Measurements from ENCODE around the gene ALG5. TPM values are rescaled to one million over a fixed set of nuclear protein-coding genes. Genes with fewer than 3 reads are reported as not detected.
A peak's percentile ranks its signal among the peaks of the same experiment; 100 is the strongest.

Gene ALG5
- polyA plus RNA-seq (2013, experiment 1 of 2): 52.4 TPM
- 53.9 TPM for polyA plus RNA-seq (2013, experiment 2 of 2)

DNA sequence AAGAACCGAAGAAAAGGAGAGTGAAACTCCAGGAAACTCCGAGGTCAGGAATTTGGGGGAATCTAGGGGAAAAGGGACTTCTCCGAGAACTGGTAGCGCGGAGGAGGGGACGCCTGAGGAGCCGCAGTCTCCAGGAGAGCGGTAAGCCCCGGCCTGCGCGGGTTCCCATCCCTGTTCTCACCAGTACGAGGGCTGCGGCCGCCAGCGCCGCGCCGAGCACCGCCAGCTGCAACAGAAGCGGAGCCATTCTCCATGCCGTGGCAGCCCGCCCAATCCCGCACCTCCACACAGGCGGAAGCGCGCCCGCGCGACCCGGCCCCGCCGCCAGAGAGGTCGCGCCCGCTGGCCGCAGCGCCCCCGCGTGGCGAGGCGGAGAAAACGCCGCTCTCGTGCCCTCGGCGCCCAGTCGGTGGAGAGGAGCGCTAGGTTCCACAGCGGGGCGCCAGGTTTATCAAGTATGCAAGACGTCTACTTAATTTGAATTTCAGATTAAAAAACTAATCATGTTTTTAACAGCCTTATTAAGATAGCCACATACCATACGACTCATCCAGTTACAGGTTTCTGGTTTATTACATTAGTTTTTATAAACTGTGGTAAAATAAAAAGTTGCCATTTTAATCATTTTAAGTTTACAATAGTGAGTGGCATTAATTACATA, at the start of gene ALG5:
Gene ALG5 (minus strand): TSS at position 287 of the 661 bp plus-strand sequence. CDS start 40 bp downstream, at position 247.
- peaks cover 32% of the 10 kb centered on the region for H3K36me3 ChIP-seq (ENCODE audit: control insufficient read depth, insufficient read depth, low read length)
- peak within 1 kb of the TSS; percentile 100 for H3K27ac ChIP-seq (ENCODE audit: low read depth, low read length, severe bottlenecking)
- peak within 1 kb of the TSS; percentile 96 for H3K4me3 ChIP-seq (ENCODE audit: extremely low read depth, insufficient read depth, low read length, poor library complexity, severe bottlenecking)
- 0 to 1% methylated on average over 28 to 38 of the region's 52 CpGs for WGBS, 2 experiments (ENCODE audit: insufficient coverage in 2 of 2)
- H3K4me1 ChIP-seq (ENCODE audit: control insufficient read depth, insufficient read depth, low read length, poor library complexity, severe bottlenecking): peaks cover 10% of the 10 kb centered on the region
- no peaks in the 10 kb centered on the region for H3K9me3 ChIP-seq (ENCODE audit: control insufficient read depth, low read length)

GRCh38 chr13:37047846-37048245, 48.7 kb upstream of the ALG5 start:
- Histone ChIP-seq H3K9me3 (ENCODE audit: control insufficient read depth, low read length) (no peaks in the 10 kb centered on the region), H3K36me3 (ENCODE audit: control insufficient read depth, insufficient read depth, low read length) (peaks cover 32% of the 10 kb centered on the region), H3K4me1 (ENCODE audit: control insufficient read depth, insufficient read depth, low read length, poor library complexity, severe bottlenecking) (no peaks in the 10 kb centered on the region), H3K27ac (ENCODE audit: low read depth, low read length, severe bottlenecking) (no peak overlapping the region), H3K4me3 (ENCODE audit: extremely low read depth, insufficient read depth, low read length, poor library complexity, severe bottlenecking) (no peak overlapping the region)
- no CpG with 5 or more reads among the region's 3 CpGs for WGBS, 2 experiments (ENCODE audit: insufficient coverage in 2 of 2)

GRCh38 chr13:37047032-37047431, 47.9 kb upstream of the ALG5 start:
- peaks cover 40% of the 10 kb centered on the region for H3K36me3 ChIP-seq (ENCODE audit: control insufficient read depth, insufficient read depth, low read length)
- H3K4me1 ChIP-seq (ENCODE audit: control insufficient read depth, insufficient read depth, low read length, poor library complexity, severe bottlenecking): no peaks in the 10 kb centered on the region
- 88% methylated on average over 1 of the region's 2 CpGs; no CpG with 5 or more reads in 1 of the 2 experiments for WGBS, 2 experiments (ENCODE audit: insufficient coverage in 2 of 2)
- H3K9me3 ChIP-seq (ENCODE audit: control insufficient read depth, low read length): no peaks in the 10 kb centered on the region
- no peak overlapping the region for H3K4me3 ChIP-seq (ENCODE audit: extremely low read depth, insufficient read depth, low read length, poor library complexity, severe bottlenecking)
- H3K27ac ChIP-seq (ENCODE audit: low read depth, low read length, severe bottlenecking): no peak overlapping the region

DNA sequence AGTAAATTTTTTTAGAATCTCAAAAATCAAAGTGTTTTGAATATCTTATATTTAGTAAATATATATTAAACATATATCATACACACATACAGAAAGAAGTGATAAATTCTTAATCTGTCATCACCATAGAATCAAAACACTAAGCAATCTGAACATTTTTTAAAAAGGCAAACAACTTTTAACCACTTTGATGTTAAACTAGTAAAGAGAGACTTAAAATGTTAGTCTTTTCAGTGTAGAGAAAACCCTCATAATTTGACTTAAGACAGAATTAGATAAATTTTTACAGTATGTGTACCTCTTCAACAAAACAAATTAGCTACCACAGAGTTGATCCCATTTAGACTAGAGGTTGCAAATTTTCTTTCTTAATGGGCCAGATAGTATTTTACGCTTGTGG, 46.9 kb upstream of the ALG5 start:
- Histone ChIP-seq H3K4me3 (ENCODE audit: extremely low read depth, insufficient read depth, low read length, poor library complexity, severe bottlenecking) (no peak overlapping the region), H3K36me3 (ENCODE audit: control insufficient read depth, insufficient read depth, low read length) (peaks cover 50% of the 10 kb centered on the region), H3K27ac (ENCODE audit: low read depth, low read length, severe bottlenecking) (no peak overlapping the region), H3K4me1 (ENCODE audit: control insufficient read depth, insufficient read depth, low read length, poor library complexity, severe bottlenecking) (no peaks in the 10 kb centered on the region), H3K9me3 (ENCODE audit: control insufficient read depth, low read length) (no peaks in the 10 kb centered on the region)
- WGBS, 2 experiments (ENCODE audit: insufficient coverage in 2 of 2): no CpG with 5 or more reads among the region's 1 CpG

GRCh38 chr13:37040789-37041188, 41.6 kb upstream of the ALG5 start:
- Histone ChIP-seq H3K4me1 (ENCODE audit: control insufficient read depth, insufficient read depth, low read length, poor library complexity, severe bottlenecking) (no peaks in the 10 kb centered on the region), H3K9me3 (ENCODE audit: control insufficient read depth, low read length) (no peaks in the 10 kb centered on the region), H3K4me3 (ENCODE audit: extremely low read depth, insufficient read depth, low read length, poor library complexity, severe bottlenecking) (no peak overlapping the region), H3K36me3 (ENCODE audit: control insufficient read depth, insufficient read depth, low read length) (peaks cover 76% of the 10 kb centered on the region), H3K27ac (ENCODE audit: low read depth, low read length, severe bottlenecking) (no peak overlapping the region)

DNA sequence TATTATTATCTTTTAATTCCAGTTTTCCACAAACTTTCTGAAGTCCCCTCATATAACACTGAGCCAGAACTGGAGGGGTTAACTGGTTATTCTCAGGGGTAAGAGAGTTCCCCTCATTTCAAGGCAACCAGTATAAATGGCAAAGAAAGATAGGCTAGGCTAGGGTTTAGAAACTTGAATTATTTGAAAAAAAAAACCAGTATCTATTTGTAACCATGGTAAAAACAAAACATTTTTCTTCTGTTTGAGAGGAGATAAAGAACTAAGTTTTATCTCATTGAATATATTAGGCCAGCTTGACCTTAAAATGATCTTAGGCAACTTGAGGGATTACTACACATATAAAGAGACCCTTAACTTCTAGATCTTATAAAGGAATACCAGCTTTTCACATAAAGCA, 40.8 kb upstream of the ALG5 start:
- no peak overlapping the region for H3K4me3 ChIP-seq (ENCODE audit: extremely low read depth, insufficient read depth, low read length, poor library complexity, severe bottlenecking)
- H3K27ac ChIP-seq (ENCODE audit: low read depth, low read length, severe bottlenecking): no peak overlapping the region
- peaks cover 3% of the 10 kb centered on the region for H3K9me3 ChIP-seq (ENCODE audit: control insufficient read depth, low read length)
- no peaks in the 10 kb centered on the region for H3K4me1 ChIP-seq (ENCODE audit: control insufficient read depth, insufficient read depth, low read length, poor library complexity, severe bottlenecking)
- peaks cover 85% of the 10 kb centered on the region for H3K36me3 ChIP-seq (ENCODE audit: control insufficient read depth, insufficient read depth, low read length)

- H3K36me3 ChIP-seq (ENCODE audit: control insufficient read depth, insufficient read depth, low read length): peaks cover 85% of the 10 kb centered on the region
These were observed 38.1 kb upstream of the ALG5 start for GRCh38 chr13:37037241-37037640.

DNA sequence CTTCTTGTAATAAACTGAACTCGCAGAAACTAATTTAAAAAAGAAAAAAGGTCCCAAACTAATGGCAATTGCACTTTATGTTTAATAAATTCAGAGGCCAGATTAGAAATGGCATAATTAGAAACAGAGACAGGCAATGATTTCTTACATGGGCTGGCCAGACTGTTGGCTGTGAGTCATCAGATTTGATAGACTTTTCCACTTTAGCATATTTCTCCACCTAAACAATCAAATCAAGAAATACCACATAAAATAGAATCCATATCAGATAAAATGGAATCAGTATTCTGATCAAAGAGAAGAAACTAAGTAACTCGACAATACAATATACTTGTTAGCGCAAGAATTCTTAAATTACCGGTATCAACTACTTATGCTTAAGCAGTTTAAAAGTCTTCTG, 30.5 kb upstream of the ALG5 start:
- Histone ChIP-seq H3K4me1 (ENCODE audit: control insufficient read depth, insufficient read depth, low read length, poor library complexity, severe bottlenecking) (no peaks in the 10 kb centered on the region), H3K9me3 (ENCODE audit: control insufficient read depth, low read length) (no peaks in the 10 kb centered on the region), H3K36me3 (ENCODE audit: control insufficient read depth, insufficient read depth, low read length) (peaks cover 55% of the 10 kb centered on the region), H3K4me3 (ENCODE audit: extremely low read depth, insufficient read depth, low read length, poor library complexity, severe bottlenecking) (no peak overlapping the region), H3K27ac (ENCODE audit: low read depth, low read length, severe bottlenecking) (no peak overlapping the region)
- WGBS, 2 experiments (ENCODE audit: insufficient coverage in 2 of 2): no CpG with 5 or more reads among the region's 4 CpGs

More at GRCh38 chr13:37037241-37037640, 38.1 kb upstream of the ALG5 start:
- WGBS, 2 experiments (ENCODE audit: insufficient coverage in 2 of 2): 100% methylated on average over 2 of the region's 3 CpGs; no CpG with 5 or more reads in 1 of the 2 experiments
- Histone ChIP-seq H3K9me3 (ENCODE audit: control insufficient read depth, low read length) (peaks cover 3% of the 10 kb centered on the region), H3K4me1 (ENCODE audit: control insufficient read depth, insufficient read depth, low read length, poor library complexity, severe bottlenecking) (no peaks in the 10 kb centered on the region), H3K4me3 (ENCODE audit: extremely low read depth, insufficient read depth, low read length, poor library complexity, severe bottlenecking) (no peak overlapping the region), H3K27ac (ENCODE audit: low read depth, low read length, severe bottlenecking) (no peak overlapping the region)

GRCh38 chr13:37027639-37028038, 28.5 kb upstream of the ALG5 start:
- no peaks in the 10 kb centered on the region for H3K4me1 ChIP-seq (ENCODE audit: control insufficient read depth, insufficient read depth, low read length, poor library complexity, severe bottlenecking)
- no peak overlapping the region for H3K4me3 ChIP-seq (ENCODE audit: extremely low read depth, insufficient read depth, low read length, poor library complexity, severe bottlenecking)
- no peak overlapping the region for H3K27ac ChIP-seq (ENCODE audit: low read depth, low read length, severe bottlenecking)
- peaks cover 54% of the 10 kb centered on the region for H3K36me3 ChIP-seq (ENCODE audit: control insufficient read depth, insufficient read depth, low read length)
- no CpG with 5 or more reads among the region's 2 CpGs for WGBS, 2 experiments (ENCODE audit: insufficient coverage in 2 of 2)
- no peaks in the 10 kb centered on the region for H3K9me3 ChIP-seq (ENCODE audit: control insufficient read depth, low read length)

DNA sequence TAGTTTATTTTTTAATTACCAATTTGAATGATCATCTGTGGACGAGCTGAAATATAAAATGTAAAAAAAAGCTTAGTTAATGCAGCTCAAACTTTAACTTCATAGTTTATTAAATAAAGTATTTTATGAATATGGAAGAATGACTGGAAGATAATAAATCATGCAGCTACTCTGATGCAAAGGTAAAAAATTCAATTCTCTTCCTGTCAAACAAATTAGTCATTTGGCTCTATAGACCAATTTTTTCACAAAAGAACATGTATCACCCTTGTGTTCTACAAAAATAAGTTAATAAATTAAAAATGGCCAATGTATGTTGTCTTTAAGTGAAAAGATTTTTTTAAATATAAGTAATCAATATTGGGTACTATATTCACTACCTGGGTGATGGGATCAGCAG, 27.6 kb upstream of the ALG5 start:
- H3K9me3 ChIP-seq (ENCODE audit: control insufficient read depth, low read length): no peaks in the 10 kb centered on the region
- H3K4me1 ChIP-seq (ENCODE audit: control insufficient read depth, insufficient read depth, low read length, poor library complexity, severe bottlenecking): no peaks in the 10 kb centered on the region
- peaks cover 51% of the 10 kb centered on the region for H3K36me3 ChIP-seq (ENCODE audit: control insufficient read depth, insufficient read depth, low read length)
- no CpG with 5 or more reads among the region's 1 CpG for WGBS, 2 experiments (ENCODE audit: insufficient coverage in 2 of 2)
- no peak overlapping the region for H3K4me3 ChIP-seq (ENCODE audit: extremely low read depth, insufficient read depth, low read length, poor library complexity, severe bottlenecking)
- no peak overlapping the region for H3K27ac ChIP-seq (ENCODE audit: low read depth, low read length, severe bottlenecking)

- no peaks in the 10 kb centered on the region for H3K4me1 ChIP-seq (ENCODE audit: control insufficient read depth, insufficient read depth, low read length, poor library complexity, severe bottlenecking)
- WGBS, 2 experiments (ENCODE audit: insufficient coverage in 2 of 2): 100% methylated on average over 1 of the region's 1 CpG; no CpG with 5 or more reads in 1 of the 2 experiments
- no peak overlapping the region for H3K4me3 ChIP-seq (ENCODE audit: extremely low read depth, insufficient read depth, low read length, poor library complexity, severe bottlenecking)
- no peaks in the 10 kb centered on the region for H3K9me3 ChIP-seq (ENCODE audit: control insufficient read depth, low read length)
- H3K27ac ChIP-seq (ENCODE audit: low read depth, low read length, severe bottlenecking): no peak overlapping the region
- peaks cover 49% of the 10 kb centered on the region for H3K36me3 ChIP-seq (ENCODE audit: control insufficient read depth, insufficient read depth, low read length)
These were observed 24.7 kb upstream of the ALG5 start for GRCh38 chr13:37023871-37024270.

Measured in mesodermal cell (in vitro differentiated cells).